PC-3 (cell line): ENCODE results near the gene ATP2B2.

Source experiments
- CTCF ChIP-seq: fragments of 300-600 bp; sonication (generic); conservative IDR thresholded peaks from 2 replicates; pipeline ENCODE4 v1.5.1; 2017; ENCODE audit warnings: antibody characterized with exemption, low read depth, mild to moderate bottlenecking, low read length
- EZH2 ChIP-seq: fragments of 300-600 bp; sonication (generic); IDR thresholded peaks from one replicate; pipeline ENCODE4 v1.6.1; 2017; ENCODE audit warnings: antibody characterized with exemption, mild to moderate bottlenecking, low read length; ENCODE audit not compliant: unreplicated experiment
- EZH2phosphoT487 ChIP-seq: fragments of 300-600 bp; sonication (generic); IDR thresholded peaks from 2 replicates; pipeline ENCODE4 v1.6.1; 2018; ENCODE audit warnings: mild to moderate bottlenecking, antibody characterized with exemption, low read length, borderline replicate concordance

GRCh38 chr3:10465161-10465560 is 40.2 kb downstream of the ATP2B2 start:
- TF ChIP-seq CTCF (no peak), EZH2 (no peak), EZH2phosphoT487 (no peak)
